NB4 (cell line): ENCODE data around the gene WNT7B.

Experiments
- CTCF ChIP-seq: IDR thresholded peaks from one replicate; pipeline ENCODE4 v1.5.1; 2012; ENCODE audit warnings: low read depth, low read length
- POLR2A ChIP-seq: IDR thresholded peaks from 2 replicates; pipeline ENCODE4 v1.6.1; 2011; ENCODE audit warnings: mild to moderate bottlenecking; ENCODE audit not compliant: insufficient read length; ENCODE audit errors: extremely low read depth

DNA sequence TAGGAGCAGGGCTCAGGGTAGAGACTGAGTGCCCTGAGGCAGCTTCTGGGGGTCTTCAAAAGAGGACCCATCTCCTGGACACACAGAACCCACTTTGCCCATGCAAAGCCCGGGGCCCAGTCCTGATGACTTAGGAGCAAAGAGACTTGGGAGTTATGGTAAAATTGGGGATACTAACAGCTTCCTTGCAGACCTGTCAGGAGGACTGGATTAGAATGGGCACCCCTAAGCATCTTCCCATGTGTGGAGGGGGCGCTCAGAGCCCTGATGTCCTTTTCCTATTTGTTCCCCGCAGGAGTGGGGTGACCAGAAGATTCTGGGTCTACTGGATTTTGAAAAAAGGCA lies 100.0 kb downstream of the WNT7B start:
- TF ChIP-seq POLR2A (no peak), CTCF (no peak)
